ENCODE results near the gene TSSK1B.
A peak's percentile ranks its signal among the peaks of the same experiment; 100 is the strongest.
"Not testable (repeated sequence)": the region's sequence is repeated elsewhere in the genome, so short reads cannot be mapped to it uniquely, and the experiment has no call there.

Gene TSSK1B, protein sequence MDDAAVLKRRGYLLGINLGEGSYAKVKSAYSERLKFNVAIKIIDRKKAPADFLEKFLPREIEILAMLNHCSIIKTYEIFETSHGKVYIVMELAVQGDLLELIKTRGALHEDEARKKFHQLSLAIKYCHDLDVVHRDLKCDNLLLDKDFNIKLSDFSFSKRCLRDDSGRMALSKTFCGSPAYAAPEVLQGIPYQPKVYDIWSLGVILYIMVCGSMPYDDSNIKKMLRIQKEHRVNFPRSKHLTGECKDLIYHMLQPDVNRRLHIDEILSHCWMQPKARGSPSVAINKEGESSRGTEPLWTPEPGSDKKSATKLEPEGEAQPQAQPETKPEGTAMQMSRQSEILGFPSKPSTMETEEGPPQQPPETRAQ

GRCh38 chr5:113434889-113435288, at the start of gene TSSK1B:
Gene TSSK1B (minus strand): TSS chr5:113434989. CDS start chr5:113434839, 150 bp downstream.
- DNase-seq (ENCODE audit: low read depth): no peak
- Histone ChIP-seq H3K9ac (ENCODE audit: low read length) (no peak within 1 kb of the TSS), H3K4me1 (ENCODE audit: control insufficient read depth, insufficient read depth, low read length) (no peaks in the 10 kb centered on the region), H3K36me3 (ENCODE audit: control insufficient read depth, insufficient read depth, low read length, severe bottlenecking) (no peaks in the 10 kb centered on the region), H3K9me3 (ENCODE audit: control insufficient read depth, low read length) (no peaks in the 10 kb centered on the region), H3K27me3 (replicated peaks; ENCODE audit: control insufficient read depth, insufficient read depth, low read length) (no peaks in the 10 kb centered on the region), H3K4me3 (ENCODE audit: low read length) (no peak within 1 kb of the TSS)

GRCh38 chr5:113480243-113480642, 45.5 kb upstream of the TSSK1B start:
- no peaks in the 10 kb centered on the region for H3K4me1 ChIP-seq (ENCODE audit: control insufficient read depth, insufficient read depth, low read length)
- H3K9me3 ChIP-seq (ENCODE audit: control insufficient read depth, low read length): no peaks in the 10 kb centered on the region
- DNase-seq (ENCODE audit: low read depth): peak; percentile 67
- no peaks in the 10 kb centered on the region for H3K27me3 ChIP-seq (replicated peaks; ENCODE audit: control insufficient read depth, insufficient read depth, low read length)
- no peaks in the 10 kb centered on the region for H3K36me3 ChIP-seq (ENCODE audit: control insufficient read depth, insufficient read depth, low read length, severe bottlenecking)
- H3K9ac ChIP-seq (ENCODE audit: low read length): no peak overlapping the region
- H3K4me3 ChIP-seq (ENCODE audit: low read length): no peak overlapping the region

DNA sequence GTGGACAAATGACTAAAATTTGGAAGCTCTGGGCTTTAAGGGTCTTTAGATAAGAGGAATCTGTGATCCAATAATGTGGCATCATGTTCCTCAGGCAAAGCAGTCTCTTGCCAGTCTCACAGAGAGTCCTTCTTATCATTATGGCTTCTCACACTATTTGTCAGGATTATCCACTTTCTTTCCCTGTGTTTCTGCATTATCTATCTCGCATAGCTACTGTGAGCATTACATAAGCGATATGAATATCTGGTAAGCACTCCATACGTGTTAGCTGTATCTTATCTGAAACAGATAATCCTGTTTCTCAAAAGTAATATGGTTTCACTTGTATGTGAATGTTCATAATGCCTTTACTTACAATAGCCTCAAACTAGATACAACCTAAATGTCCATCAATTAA, 43.9 kb upstream of the TSSK1B start:
- Histone ChIP-seq H3K36me3 (ENCODE audit: control insufficient read depth, insufficient read depth, low read length, severe bottlenecking) (no peaks in the 10 kb centered on the region), H3K9ac (ENCODE audit: low read length) (no peak overlapping the region), H3K27me3 (replicated peaks; ENCODE audit: control insufficient read depth, insufficient read depth, low read length) (no peaks in the 10 kb centered on the region), H3K9me3 (ENCODE audit: control insufficient read depth, low read length) (no peaks in the 10 kb centered on the region), H3K4me1 (ENCODE audit: control insufficient read depth, insufficient read depth, low read length) (no peaks in the 10 kb centered on the region), H3K4me3 (ENCODE audit: low read length) (no peak overlapping the region)
- no peak for DNase-seq (ENCODE audit: low read depth)

DNA sequence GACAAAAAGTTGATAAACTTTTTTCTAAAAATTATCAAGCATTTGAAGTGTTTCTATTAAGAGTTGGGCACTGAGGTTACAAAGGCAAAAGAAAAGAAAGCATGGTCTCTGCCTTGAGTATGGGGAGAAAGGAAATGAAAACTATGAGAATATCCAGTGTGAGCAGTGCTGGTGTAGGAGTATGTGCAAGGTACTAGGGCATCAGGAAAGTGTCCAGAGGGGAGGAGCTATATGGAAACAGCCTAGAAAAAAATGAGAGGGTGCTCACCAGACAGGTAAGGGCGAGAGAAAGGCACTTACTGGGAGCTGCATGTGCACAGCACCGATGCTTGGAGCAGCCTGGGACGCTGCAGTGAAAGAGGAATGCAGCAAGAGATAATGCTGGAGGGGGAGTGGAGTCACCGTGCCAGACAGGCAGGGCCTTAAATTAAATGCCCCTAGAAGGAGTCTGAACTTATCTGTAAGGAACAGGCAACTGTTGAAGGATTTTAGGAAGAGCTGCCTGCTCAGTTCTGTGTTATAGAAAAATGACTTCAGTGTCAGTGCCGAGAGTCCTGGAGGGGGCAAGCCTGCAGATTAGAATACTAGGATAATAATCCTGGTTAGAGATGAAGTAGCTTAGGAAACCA, 39.4 kb upstream of the TSSK1B start:
- H3K4me3 ChIP-seq (ENCODE audit: low read length): no peak overlapping the region
- H3K9me3 ChIP-seq (ENCODE audit: control insufficient read depth, low read length): no peaks in the 10 kb centered on the region
- DNase-seq (ENCODE audit: low read depth): no peak
- no peaks in the 10 kb centered on the region for H3K36me3 ChIP-seq (ENCODE audit: control insufficient read depth, insufficient read depth, low read length, severe bottlenecking)
- H3K9ac ChIP-seq (ENCODE audit: low read length): no peak overlapping the region
- H3K4me1 ChIP-seq (ENCODE audit: control insufficient read depth, insufficient read depth, low read length): no peaks in the 10 kb centered on the region
- H3K27me3 ChIP-seq (replicated peaks; ENCODE audit: control insufficient read depth, insufficient read depth, low read length): no peaks in the 10 kb centered on the region

- Histone ChIP-seq H3K9ac (ENCODE audit: low read length) (no peak overlapping the region), H3K36me3 (ENCODE audit: control insufficient read depth, insufficient read depth, low read length, severe bottlenecking) (no peaks in the 10 kb centered on the region), H3K9me3 (ENCODE audit: control insufficient read depth, low read length) (no peaks in the 10 kb centered on the region), H3K4me1 (ENCODE audit: control insufficient read depth, insufficient read depth, low read length) (no peaks in the 10 kb centered on the region), H3K4me3 (ENCODE audit: low read length) (no peak overlapping the region), H3K27me3 (replicated peaks; ENCODE audit: control insufficient read depth, insufficient read depth, low read length) (peaks cover 2% of the 10 kb centered on the region)
- DNase-seq (ENCODE audit: low read depth): no peak
Observed at GRCh38 chr5:113463032-113463431, 28.2 kb upstream of the TSSK1B start.

DNA sequence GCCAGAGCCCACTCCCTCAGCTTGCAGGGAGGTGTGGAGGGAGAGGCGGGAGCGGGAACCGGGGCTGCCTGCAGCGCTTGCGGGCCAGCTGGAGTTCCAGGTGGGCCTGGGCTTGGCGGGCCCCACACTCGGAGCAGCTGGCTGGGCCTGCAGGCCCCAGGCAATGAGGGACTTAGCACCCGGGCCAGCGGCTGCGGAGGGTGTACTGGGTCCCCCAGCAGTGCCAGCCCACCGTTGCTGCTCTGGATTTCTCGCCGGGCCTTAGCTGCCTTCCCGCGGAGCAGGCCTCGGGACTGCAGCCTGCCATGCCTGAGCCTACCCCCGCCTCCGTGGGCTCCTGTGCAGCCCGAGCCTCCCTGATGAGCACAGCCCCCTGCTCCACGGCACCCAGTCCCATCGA, 22.3 kb upstream of the TSSK1B start:
- not testable (repeated sequence) for H3K9me3 ChIP-seq (ENCODE audit: control insufficient read depth, low read length); H3K4me1 ChIP-seq (ENCODE audit: control insufficient read depth, insufficient read depth, low read length); H3K4me3 ChIP-seq (ENCODE audit: low read length); DNase-seq (ENCODE audit: low read depth); H3K36me3 ChIP-seq (ENCODE audit: control insufficient read depth, insufficient read depth, low read length, severe bottlenecking); H3K27me3 ChIP-seq (replicated peaks; ENCODE audit: control insufficient read depth, insufficient read depth, low read length); H3K9ac ChIP-seq (ENCODE audit: low read length)

DNA sequence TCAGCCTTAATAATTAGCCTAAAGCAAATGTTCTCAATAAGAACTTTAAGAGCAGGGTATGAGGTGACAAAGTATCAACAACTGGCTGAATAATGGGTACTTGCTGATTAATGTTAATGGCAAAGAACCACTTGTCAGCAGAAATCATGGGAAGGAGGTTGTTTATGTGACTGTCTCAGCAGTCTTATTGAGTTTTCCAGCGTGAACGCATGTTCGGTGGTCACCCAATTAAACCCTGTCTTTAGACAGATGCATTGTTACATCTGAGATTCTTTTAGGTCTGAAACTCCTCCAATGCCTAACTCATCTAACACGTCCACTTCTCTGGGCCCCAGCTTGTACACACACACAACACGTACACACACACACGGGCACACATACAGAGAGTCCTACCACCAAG, 18.2 kb upstream of the TSSK1B start:
- Histone ChIP-seq H3K4me3 (ENCODE audit: low read length) (no peak overlapping the region), H3K9me3 (ENCODE audit: control insufficient read depth, low read length) (no peaks in the 10 kb centered on the region), H3K27me3 (replicated peaks; ENCODE audit: control insufficient read depth, insufficient read depth, low read length) (no peaks in the 10 kb centered on the region), H3K4me1 (ENCODE audit: control insufficient read depth, insufficient read depth, low read length) (no peaks in the 10 kb centered on the region), H3K9ac (ENCODE audit: low read length) (no peak overlapping the region), H3K36me3 (ENCODE audit: control insufficient read depth, insufficient read depth, low read length, severe bottlenecking) (no peaks in the 10 kb centered on the region)
- no peak for DNase-seq (ENCODE audit: low read depth)

DNA sequence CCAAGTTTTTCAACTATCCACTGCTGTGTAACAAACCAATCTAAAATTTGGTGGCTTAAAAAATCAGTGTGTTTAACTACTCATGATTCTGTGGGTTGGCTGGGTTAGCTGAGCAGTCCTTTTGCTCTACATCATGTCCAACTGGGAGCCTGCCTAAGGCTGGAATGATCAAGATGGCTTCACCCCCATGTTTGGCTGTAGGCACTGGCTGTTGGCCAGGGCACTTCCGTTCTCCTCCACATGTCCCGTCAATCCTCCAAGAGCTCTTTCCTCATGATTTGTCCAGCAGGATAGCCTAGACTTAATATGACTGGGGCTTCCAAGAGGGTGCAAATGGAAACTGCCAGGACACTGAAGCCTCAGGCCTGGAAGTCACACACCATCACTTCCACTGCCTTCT, 17.0 kb upstream of the TSSK1B start:
- H3K9ac ChIP-seq (ENCODE audit: low read length): no peak overlapping the region
- H3K4me1 ChIP-seq (ENCODE audit: control insufficient read depth, insufficient read depth, low read length): no peaks in the 10 kb centered on the region
- no peaks in the 10 kb centered on the region for H3K9me3 ChIP-seq (ENCODE audit: control insufficient read depth, low read length)
- H3K27me3 ChIP-seq (replicated peaks; ENCODE audit: control insufficient read depth, insufficient read depth, low read length): no peaks in the 10 kb centered on the region
- H3K36me3 ChIP-seq (ENCODE audit: control insufficient read depth, insufficient read depth, low read length, severe bottlenecking): no peaks in the 10 kb centered on the region
- DNase-seq (ENCODE audit: low read depth): no peak
- H3K4me3 ChIP-seq (ENCODE audit: low read length): no peak overlapping the region

DNA sequence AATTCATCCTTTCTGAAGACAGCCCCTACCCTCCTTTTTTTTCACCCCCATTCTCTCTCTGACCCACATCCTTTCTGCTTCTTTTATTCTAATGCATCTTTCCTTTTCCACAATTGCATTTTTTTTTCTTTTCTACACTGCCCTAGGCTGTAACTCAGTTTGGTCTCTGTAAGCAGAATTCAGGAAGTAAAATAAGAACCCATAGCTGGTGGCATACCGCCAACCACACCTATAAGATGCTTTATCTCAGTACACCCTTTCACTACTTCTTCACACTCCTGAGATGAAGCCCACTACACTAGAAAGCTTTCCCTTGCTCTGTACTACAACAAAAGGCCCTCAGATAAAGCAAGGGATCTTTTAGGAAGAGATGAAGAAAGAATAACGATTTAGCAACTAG, 16.1 kb upstream of the TSSK1B start:
- Histone ChIP-seq H3K36me3 (ENCODE audit: control insufficient read depth, insufficient read depth, low read length, severe bottlenecking) (no peaks in the 10 kb centered on the region), H3K9me3 (ENCODE audit: control insufficient read depth, low read length) (peaks cover 5% of the 10 kb centered on the region), H3K9ac (ENCODE audit: low read length) (no peak overlapping the region), H3K27me3 (replicated peaks; ENCODE audit: control insufficient read depth, insufficient read depth, low read length) (no peaks in the 10 kb centered on the region), H3K4me3 (ENCODE audit: low read length) (no peak overlapping the region), H3K4me1 (ENCODE audit: control insufficient read depth, insufficient read depth, low read length) (no peaks in the 10 kb centered on the region)
- no peak for DNase-seq (ENCODE audit: low read depth)

GRCh38 chr5:113450462-113450861, 15.7 kb upstream of the TSSK1B start:
- H3K9me3 ChIP-seq (ENCODE audit: control insufficient read depth, low read length): peaks cover 9% of the 10 kb centered on the region

DNA sequence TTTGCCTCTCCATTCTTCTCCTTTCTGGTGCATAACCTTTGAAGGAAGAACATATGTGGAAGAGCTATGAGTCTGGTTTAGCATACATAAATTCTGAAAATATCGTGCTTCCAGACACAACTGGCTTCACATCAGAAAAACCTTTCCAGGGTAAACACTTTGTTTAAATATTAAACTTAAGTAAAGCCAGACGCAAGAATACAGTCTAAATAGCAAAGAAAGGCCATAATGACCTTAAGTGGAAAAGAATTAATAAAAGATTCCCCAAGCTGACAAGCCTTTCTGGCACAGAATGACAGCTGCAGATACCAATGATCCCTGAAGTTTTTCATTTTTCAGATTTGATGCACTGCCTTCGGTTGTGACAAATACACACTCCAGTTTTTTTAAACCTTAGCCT, 13.5 kb upstream of the TSSK1B start:
- H3K9me3 ChIP-seq (ENCODE audit: control insufficient read depth, low read length): peaks cover 11% of the 10 kb centered on the region
- H3K27me3 ChIP-seq (replicated peaks; ENCODE audit: control insufficient read depth, insufficient read depth, low read length): no peaks in the 10 kb centered on the region
- no peaks in the 10 kb centered on the region for H3K4me1 ChIP-seq (ENCODE audit: control insufficient read depth, insufficient read depth, low read length)
- no peaks in the 10 kb centered on the region for H3K36me3 ChIP-seq (ENCODE audit: control insufficient read depth, insufficient read depth, low read length, severe bottlenecking)
- H3K9ac ChIP-seq (ENCODE audit: low read length): no peak overlapping the region
- H3K4me3 ChIP-seq (ENCODE audit: low read length): no peak overlapping the region
- DNase-seq (ENCODE audit: low read depth): no peak

More at GRCh38 chr5:113450462-113450861, 15.7 kb upstream of the TSSK1B start:
- H3K4me1 ChIP-seq (ENCODE audit: control insufficient read depth, insufficient read depth, low read length): no peaks in the 10 kb centered on the region
- DNase-seq (ENCODE audit: low read depth): peak; percentile 75
- no peak overlapping the region for H3K9ac ChIP-seq (ENCODE audit: low read length)
- H3K4me3 ChIP-seq (ENCODE audit: low read length): no peak overlapping the region
- no peaks in the 10 kb centered on the region for H3K36me3 ChIP-seq (ENCODE audit: control insufficient read depth, insufficient read depth, low read length, severe bottlenecking)
- H3K27me3 ChIP-seq (replicated peaks; ENCODE audit: control insufficient read depth, insufficient read depth, low read length): no peaks in the 10 kb centered on the region

All from adipocyte (in vitro differentiated cells).